HG02642 (cell line): ENCODE results near the gene TPMT.
"Not testable (repeated sequence)": the region's sequence is repeated elsewhere in the genome, so short reads cannot be mapped to it uniquely, and the experiment has no call there.

ENCODE experiments used
- ATAC-seq: cut with Tn5 transposase; IDR thresholded peaks from one replicate; pipeline ENCODE4 v1.9.1; 2021; ENCODE audit warnings: mild to moderate bottlenecking; ENCODE audit not compliant: unreplicated experiment, poor library complexity

TPMT gene

GRCh38 chr6:18160911-18161310, 6.0 kb upstream of the TPMT start:
- no peak for ATAC-seq

- peak; percentile 37 for ATAC-seq
Observed at GRCh38 chr6:18155864-18156421, 1.1 kb upstream of the TPMT start.

GRCh38 chr6:18155150-18155863, 430 bp upstream of the TPMT start, which contains the start of gene KDM1B:
KDM1B (plus strand) TSS chr6:18155422; CDS start chr6:18159896, 4,474 bp downstream.
- peak; percentile 90 for ATAC-seq

GRCh38 chr6:18153311-18153703, 1.6 kb downstream of the TPMT start:
- ATAC-seq, result no peak

- ATAC-seq, result no peak
Observed at GRCh38 chr6:18151801-18152200, 3.1 kb downstream of the TPMT start.

- ATAC-seq, result not testable (repeated sequence)
Observed at GRCh38 chr6:18151391-18151790, 3.5 kb downstream of the TPMT start.

- no peak for ATAC-seq
Observed at GRCh38 chr6:18148304-18149025, 6.4 kb downstream of the TPMT start.

- no peak for ATAC-seq
Observed at GRCh38 chr6:18147616-18148015, 7.3 kb downstream of the TPMT start.

GRCh38 chr6:18147160-18147559, 7.7 kb downstream of the TPMT start:
- no peak for ATAC-seq

- ATAC-seq, result no peak
Observed at GRCh38 chr6:18142591-18142861, 12.4 kb downstream of the TPMT start.

GRCh38 chr6:18141805-18142590, 12.9 kb downstream of the TPMT start:
- ATAC-seq, result no peak

GRCh38 chr6:18139935-18140621, 14.8 kb downstream of the TPMT start:
- no peak for ATAC-seq

- no peak for ATAC-seq
Observed at GRCh38 chr6:18138906-18139305, 16.0 kb downstream of the TPMT start.

- no peak for ATAC-seq
Observed at GRCh38 chr6:18136260-18136659, 18.6 kb downstream of the TPMT start.

- ATAC-seq, result no peak
Observed at GRCh38 chr6:18135171-18135570, 19.7 kb downstream of the TPMT start.

GRCh38 chr6:18132346-18132745, 22.5 kb downstream of the TPMT start:
- no peak for ATAC-seq

- ATAC-seq, result no peak
Observed at GRCh38 chr6:18126121-18126520, 28.8 kb downstream of the TPMT start.

- peak; percentile 99 for ATAC-seq
Observed at GRCh38 chr6:18122128-18123093, 32.5 kb downstream of the TPMT start, which contains the start of gene NHLRC1. NHLRC1 (minus strand) TSS chr6:18122677; CDS start chr6:18122606, 71 bp downstream.

- ATAC-seq, result no peak
Observed at GRCh38 chr6:18121580-18122127, 33.2 kb downstream of the TPMT start.
